Neutrophil (primary cell): Measurements from ENCODE around the gene BANP.
"Not testable (repeated sequence)": the region's sequence is repeated elsewhere in the genome, so short reads cannot be mapped to it uniquely, and the experiment has no call there.

ENCODE experiments used
- H3K27ac ChIP-seq: fragments of 200-600 bp; sonication (generic); 2 replicates; pipeline ENCODE4 v1.5.1; 2016; ENCODE audit warnings: mild to moderate bottlenecking, moderate library complexity
- H3K27me3 ChIP-seq: fragments of 200-600 bp; sonication (generic); 2 replicates; pipeline ENCODE4 v1.6.0; 2016; ENCODE audit warnings: mild to moderate bottlenecking
- H3K36me3 ChIP-seq: fragments of 200-600 bp; sonication (generic); 2 replicates; pipeline ENCODE4 v1.5.1; 2017
- H3K4me1 ChIP-seq, 2 experiments: fragments of 200-600 bp in 1 of 2; sonication (generic) in 1 of 2; 1 replicate in 1 of 2; 2 replicates in 1 of 2; pipeline versions ENCODE4 v1.5.1 to v1.6.1; 2013 to 2016; ENCODE audit warnings: low read depth in 1 of 2, low read length in 1 of 2, mild to moderate bottlenecking in 1 of 2, moderate library complexity in 1 of 2; ENCODE audit not compliant: control insufficient read depth in 1 of 2, insufficient read depth in 1 of 2
- H3K4me3 ChIP-seq, 2 experiments: fragments of 200-600 bp in 1 of 2; sonication (generic) in 1 of 2; 1 replicate in 1 of 2; 2 replicates in 1 of 2; pipeline ENCODE4 v1.5.1; 2013 to 2016; ENCODE audit warnings: low read depth in 1 of 2, low read length in 1 of 2, mild to moderate bottlenecking in 1 of 2, moderate library complexity in 1 of 2
- H3K9me3 ChIP-seq: fragments of 200-600 bp; sonication (generic); 2 replicates; pipeline ENCODE4 v1.5.1; 2016
- CTCF ChIP-seq: fragments of 200-600 bp; sonication (generic); IDR thresholded peaks from 2 replicates; pipeline ENCODE4 v1.5.1; 2016; ENCODE audit warnings: antibody characterized with exemption

The BANP gene

GRCh38 chr16:87993901-87994300 lies 42.7 kb downstream of the BANP start:
- TF ChIP-seq CTCF, result no peak
- no peak overlapping the region for H3K27ac ChIP-seq
- no peaks in the 10 kb centered on the region for H3K9me3 ChIP-seq
- H3K27me3 ChIP-seq, result no peaks in the 10 kb centered on the region
- H3K4me3 ChIP-seq, result no peak overlapping the region
- H3K4me1 ChIP-seq, result no peaks in the 10 kb centered on the region
- peaks cover 46% of the 10 kb centered on the region for H3K36me3 ChIP-seq

GRCh38 chr16:87995644-87996043 lies 44.4 kb downstream of the BANP start:
- no peaks in the 10 kb centered on the region for H3K4me1 ChIP-seq
- peaks cover 44% of the 10 kb centered on the region for H3K36me3 ChIP-seq
- no peaks in the 10 kb centered on the region for H3K9me3 ChIP-seq
- no peak overlapping the region for H3K27ac ChIP-seq
- no peaks in the 10 kb centered on the region for H3K27me3 ChIP-seq
- TF ChIP-seq CTCF, result no peak
- H3K4me3 ChIP-seq, result no peak overlapping the region

GRCh38 chr16:87996962-87997880 lies 46.0 kb downstream of the BANP start:
- H3K4me3 ChIP-seq, result no peak overlapping the region
- H3K27me3 ChIP-seq, result no peaks in the 10 kb centered on the region
- TF ChIP-seq CTCF, result no peak

GRCh38 chr16:87998184-87998793 lies 47.1 kb downstream of the BANP start:
- H3K27ac ChIP-seq, H3K9me3 ChIP-seq, H3K27me3 ChIP-seq, H3K4me1 ChIP-seq, H3K4me3 ChIP-seq: not testable (repeated sequence)
- peaks cover 38% of the 10 kb centered on the region for H3K36me3 ChIP-seq

More at GRCh38 chr16:87996962-87997880, 46.0 kb downstream of the BANP start:
- no peaks in the 10 kb centered on the region for H3K4me1 ChIP-seq
- peaks cover 36% of the 10 kb centered on the region for H3K36me3 ChIP-seq
- no peak overlapping the region for H3K27ac ChIP-seq
- H3K9me3 ChIP-seq, result no peaks in the 10 kb centered on the region

- not testable (repeated sequence) for H3K27me3 ChIP-seq, H3K9me3 ChIP-seq, H3K27ac ChIP-seq, H3K4me3 ChIP-seq, H3K4me1 ChIP-seq
- peaks cover 40% of the 10 kb centered on the region for H3K36me3 ChIP-seq
These were observed 47.8 kb downstream of the BANP start for GRCh38 chr16:87998992-87999391.

- H3K27ac ChIP-seq, result no peak overlapping the region
- peaks cover 46% of the 10 kb centered on the region for H3K36me3 ChIP-seq
- no peaks in the 10 kb centered on the region for H3K27me3 ChIP-seq
- TF ChIP-seq CTCF, result no peak
- peaks cover 8 to 11% of the 10 kb centered on the region in 2 experiments for H3K4me1 ChIP-seq
- no peaks in the 10 kb centered on the region for H3K9me3 ChIP-seq
- H3K4me3 ChIP-seq, result no peak overlapping the region
These were observed 51.0 kb downstream of the BANP start for GRCh38 chr16:88002211-88002610.
